NCI-H82 treated with DMSO at 0.1 percent for 48 hours (cell line): Measurements from ENCODE around the gene SCML2.
A peak's percentile ranks its signal among the peaks of the same experiment; 100 is the strongest.
"Not testable (repeated sequence)": the region's sequence is repeated elsewhere in the genome, so short reads cannot be mapped to it uniquely, and the experiment has no call there.

Experiments
- DNase-seq: peaks from one replicate; lab custom pipeline; 2025; ENCODE audit not compliant: unreplicated experiment; lab: John Stamatoyannopoulos, UW

The SCML2 gene

DNA sequence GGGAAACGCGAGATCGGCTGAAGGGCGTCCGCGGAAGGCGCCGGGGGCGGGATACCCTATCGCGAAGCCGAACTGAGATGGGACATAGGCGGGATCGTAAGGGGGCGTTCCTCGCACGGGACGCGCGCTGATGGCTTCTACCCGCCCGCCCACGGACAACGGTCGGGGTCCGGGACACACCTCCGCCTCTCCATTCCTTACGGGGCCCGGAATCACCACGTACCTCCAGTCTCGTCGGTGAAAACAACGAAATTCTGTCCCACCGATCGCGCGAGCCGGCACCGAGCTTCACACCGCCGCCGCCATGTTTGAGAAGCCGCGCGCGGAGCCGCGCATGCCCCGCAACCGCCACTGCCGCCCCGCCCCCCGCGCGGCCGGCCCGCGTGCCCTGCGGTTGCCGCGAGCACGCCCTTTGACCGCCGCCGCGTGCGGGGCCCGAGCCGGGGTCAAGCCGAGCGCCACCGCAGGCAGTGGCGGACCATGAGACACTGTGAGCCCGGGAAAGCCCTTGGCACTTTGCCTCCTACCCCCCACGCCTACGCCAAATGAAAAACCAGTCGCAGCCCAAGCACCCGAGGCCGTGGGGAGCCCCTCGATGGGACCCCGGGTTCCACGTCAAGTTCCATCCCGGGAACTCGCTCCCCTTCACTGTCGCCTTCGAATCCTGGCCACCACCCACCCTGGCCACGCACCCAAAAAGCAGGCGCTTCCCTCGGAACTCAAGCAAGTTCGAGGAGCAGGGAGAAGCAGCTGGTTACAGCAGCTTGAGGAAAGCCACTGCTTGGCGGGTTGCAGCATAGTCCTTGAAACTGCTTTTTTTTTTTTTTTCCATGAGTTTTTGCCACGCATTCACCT lies at the start of gene SCML2:
TSS of gene SCML2 (minus strand) at position 320 of the 855 bp plus-strand sequence. CDS start 20,617 bp downstream, outside the sequence.
- DNase-seq, result no peak

DNA sequence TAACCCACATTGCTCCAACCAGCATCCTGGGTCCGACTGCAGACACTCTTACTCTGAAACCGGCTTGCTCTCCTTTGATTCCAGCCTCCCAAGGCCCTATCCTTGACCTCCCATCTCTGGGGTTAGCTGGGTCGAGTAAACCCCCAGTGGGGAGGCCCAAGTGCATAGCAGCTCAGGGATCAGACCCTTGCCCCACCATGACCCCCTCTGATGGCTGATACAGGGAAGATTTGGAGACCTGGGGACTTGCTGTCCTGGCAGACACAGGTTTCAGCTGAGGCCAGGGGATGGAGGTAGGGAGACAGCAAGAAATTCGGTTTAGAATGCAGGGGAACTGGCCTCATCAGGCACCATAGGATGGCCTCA lies 47.3 kb upstream of the SCML2 start:
- DNase-seq, result no peak

DNA sequence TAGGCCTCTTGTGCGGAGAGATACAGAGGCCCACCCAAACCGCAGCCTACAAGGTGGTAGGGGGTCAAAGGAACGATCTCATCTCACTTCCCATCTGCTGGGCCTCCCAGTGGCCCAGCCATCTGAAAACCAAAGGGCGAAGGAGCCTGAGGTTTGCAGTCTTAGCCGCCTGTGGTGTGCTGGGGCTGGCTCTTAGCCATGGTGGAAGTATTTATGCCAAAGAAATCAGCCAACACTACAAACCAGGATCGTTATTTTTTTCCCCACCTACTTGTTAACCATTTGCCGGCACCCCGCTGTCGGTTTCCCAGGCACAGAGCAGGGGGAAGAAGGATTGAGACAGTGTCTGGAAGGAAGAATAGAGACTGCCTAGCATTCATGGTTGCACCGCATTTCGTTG lies 40.0 kb upstream of the SCML2 start:
- no peak for DNase-seq

DNA sequence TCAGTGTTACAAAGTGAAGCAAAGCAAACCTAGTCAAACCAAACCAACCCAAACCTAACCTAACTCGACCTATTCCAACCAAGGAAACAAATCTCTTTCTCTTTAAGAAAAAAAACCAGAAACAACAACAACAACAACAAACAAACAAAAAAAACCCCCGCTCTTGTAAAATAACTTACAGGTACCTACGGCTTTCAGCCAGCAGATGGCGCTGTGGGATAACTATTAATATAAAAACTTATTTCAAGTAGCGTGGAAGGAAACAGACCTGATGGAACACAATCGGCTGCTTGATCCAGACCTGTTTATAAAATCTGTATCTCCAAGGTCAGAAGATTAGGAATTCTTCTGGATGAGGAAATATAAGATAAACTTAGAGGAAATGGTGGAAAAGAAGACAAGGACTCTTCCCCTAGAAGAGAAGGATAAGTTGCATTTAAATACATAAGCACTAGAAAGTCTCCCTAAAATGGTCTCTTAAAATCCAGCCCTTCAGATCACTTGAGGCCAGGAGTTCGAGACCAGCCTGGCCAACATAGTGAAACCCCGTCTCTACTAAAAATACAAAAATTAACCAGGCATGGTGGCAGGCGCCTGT lies 36.6 kb upstream of the SCML2 start:
- peak; percentile 65 for DNase-seq

DNA sequence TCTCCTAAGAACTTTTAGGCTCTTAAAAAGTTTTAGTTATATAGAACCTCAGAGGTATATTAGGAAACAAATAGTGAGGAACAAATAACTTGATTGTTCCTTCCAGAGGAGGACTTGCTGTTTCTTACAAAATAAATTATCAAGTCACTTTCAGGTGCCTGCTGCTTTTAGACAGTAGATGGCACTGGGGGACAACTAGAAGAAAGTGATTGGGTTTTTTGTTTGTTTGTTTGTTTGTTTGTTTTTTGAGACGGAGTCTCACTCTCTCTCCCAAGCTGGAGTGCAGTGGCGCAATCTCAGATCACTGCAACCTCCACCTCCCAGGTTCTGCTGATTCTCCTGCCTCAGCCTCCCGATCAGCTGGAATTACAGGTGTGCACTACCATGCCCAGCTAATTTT lies 35.5 kb upstream of the SCML2 start:
- peak; percentile 14 for DNase-seq

DNA sequence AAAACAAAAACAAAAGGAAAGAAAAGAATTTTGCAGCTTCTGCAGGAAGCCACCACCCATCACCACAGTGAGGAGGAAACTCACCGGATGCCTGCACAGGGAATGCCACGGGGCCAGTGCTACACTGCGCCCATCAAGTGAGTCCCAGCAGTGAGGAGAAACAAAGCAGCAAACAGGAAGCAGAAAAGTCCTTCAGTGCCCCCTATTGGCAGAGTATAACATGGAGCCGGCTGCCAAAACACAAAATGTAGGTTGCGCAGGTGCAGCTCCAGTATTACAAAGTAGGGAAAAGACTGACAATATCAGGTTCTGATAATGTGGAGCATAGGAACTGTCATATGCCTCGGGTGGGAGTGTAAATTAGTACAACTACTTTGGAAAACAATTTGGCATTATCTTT lies 23.3 kb upstream of the SCML2 start:
- peak; percentile 11 for DNase-seq

DNA sequence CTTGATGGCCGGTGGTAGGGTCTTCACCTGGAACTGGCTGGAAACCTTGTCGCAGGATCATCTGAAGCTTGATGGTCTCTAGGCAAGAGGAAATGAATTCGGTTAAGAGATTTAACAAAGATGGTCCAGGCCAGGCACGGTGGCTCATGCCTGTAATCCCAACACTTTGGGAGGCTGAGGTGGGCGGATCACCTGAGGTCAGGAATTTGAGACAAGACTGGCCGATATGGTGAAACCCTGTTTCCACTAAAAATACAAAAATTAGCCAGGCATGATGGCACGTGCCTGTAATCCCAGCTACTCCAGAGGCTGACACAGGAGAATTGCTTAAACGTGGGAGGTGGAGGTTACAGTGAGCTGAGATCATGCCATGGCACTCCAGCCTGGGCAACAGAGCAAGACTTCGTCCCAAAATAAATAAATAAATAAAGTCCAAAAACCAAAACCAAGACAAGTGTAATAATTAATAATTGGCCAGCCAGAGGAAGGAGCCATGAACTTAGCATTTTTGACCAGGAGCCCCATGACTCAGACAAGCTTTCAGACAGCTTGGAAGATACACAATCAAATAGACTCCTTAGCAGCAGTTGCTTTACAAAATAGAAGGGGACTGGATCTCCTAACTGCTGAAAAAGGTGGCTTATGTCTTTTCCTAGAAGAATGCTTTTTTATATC lies 20.8 kb upstream of the SCML2 start:
- DNase-seq, result not testable (repeated sequence)

DNA sequence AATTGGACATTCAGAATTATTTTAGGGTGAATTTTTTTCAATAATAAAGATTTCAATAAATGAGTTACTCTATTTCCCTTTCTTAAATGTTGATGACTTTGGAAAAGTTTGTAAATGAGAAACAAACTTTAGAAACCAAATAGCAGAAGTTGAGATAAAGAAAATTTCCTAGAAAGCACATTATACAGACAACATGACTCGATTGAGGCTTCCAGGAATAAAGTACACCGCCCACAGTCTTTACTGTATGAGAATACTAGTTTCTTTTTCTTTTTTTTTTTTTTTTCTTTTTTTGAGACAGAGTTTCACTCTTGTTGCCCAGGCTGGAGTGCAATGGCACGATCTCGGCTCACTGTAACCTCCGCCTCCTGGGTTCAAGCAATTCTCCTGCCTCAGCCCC lies 14.6 kb upstream of the SCML2 start:
- DNase-seq, result not testable (repeated sequence)

DNA sequence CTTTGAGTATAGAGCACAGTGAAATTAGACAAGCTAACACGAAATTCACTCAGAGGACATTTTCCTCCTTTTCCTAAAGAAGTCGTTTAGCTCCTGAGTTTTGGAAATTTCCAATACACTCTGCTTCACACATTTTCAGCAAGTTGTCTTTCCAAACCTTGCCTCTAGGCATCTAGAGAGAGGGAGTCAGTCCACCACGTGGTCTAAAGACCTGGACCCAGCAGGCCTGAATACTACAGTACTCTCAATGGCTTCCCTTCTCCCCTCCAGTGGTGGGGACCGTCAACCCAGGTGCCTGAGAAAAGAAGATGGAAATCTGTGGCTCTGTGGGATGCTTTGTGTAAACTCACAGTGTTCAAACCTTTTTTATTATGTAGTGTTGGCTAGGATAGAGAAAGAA lies 13.9 kb upstream of the SCML2 start:
- DNase-seq, result no peak

DNA sequence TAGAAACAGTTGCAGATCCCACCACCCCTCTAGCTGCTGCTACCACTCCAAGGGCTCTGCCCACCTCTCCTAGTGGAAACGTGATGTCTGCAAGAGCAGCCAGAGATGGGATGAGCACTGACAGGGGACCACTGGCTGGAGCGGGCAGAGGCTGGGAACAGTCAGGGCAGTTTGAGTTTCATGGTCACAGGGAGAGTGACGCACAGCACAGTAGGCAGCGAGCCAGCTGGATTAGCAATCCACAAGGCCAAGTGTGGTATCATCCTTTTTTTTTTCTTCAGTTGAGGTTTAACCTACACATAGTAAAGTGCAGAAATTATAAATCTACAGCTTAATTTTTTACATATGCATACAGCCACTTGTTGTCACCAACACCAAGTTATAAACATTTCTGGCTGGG lies 6.4 kb upstream of the SCML2 start:
- DNase-seq, result no peak

DNA sequence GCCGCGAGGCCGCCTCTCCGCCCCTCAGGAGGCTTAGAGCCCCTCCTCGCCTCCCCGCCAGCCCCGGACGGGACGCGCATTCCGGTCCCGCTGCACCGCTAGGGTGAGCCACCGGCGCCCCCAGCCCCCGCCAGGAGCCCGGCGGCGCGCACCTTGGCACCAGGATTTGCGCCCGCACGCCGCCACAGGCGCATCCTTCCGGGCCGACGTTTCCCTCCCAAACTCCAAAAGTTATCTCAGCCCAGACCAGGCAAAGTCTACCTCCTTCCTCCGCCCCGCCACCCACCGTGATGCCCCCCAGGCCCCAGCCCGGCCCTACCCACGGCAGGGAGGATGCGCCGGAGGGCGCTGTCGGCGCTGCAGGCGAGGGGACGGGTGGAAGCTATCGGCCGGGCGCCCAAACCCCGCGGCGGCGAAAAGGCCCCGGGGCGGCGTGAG lies 538 bp downstream of the SCML2 start:
- DNase-seq, result no peak

DNA sequence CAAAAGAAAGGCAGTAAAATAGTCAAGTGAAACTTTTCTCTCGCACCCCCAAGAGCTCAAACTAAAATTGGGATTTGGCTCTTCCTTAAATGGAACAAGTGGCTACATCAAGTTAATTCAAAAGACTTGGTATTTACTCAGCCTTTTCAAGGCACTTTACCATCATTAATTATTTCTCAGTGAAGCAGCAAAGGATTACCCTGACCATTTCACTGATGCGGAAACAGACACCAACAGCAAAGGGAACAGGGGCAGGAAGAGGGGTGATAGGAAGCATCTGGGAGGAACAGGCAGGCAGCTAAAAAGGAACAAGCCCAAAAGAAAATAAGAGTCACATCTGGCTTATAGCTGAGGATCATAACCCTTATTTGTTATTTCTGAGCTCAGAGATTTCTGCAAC lies 2.7 kb downstream of the SCML2 start:
- DNase-seq, result no peak

DNA sequence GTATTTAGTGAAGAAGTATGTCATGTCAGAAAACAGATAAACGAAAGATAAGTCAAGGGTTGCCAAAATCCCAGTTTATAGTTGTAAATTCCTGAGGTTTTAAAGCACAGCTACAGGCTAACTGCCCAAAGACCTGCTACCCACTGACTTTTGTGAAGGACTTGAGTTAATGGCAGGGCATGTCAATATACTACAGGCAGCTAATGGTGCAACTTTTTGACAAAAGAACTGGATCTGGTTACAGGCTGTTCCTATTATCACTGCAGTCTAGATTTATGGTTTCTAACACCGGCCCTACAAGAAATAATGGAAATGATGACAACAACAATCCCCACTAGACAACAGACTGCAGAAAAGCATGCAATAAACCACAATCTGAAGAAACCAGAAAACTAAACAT lies 6.4 kb downstream of the SCML2 start:
- DNase-seq, result no peak

DNA sequence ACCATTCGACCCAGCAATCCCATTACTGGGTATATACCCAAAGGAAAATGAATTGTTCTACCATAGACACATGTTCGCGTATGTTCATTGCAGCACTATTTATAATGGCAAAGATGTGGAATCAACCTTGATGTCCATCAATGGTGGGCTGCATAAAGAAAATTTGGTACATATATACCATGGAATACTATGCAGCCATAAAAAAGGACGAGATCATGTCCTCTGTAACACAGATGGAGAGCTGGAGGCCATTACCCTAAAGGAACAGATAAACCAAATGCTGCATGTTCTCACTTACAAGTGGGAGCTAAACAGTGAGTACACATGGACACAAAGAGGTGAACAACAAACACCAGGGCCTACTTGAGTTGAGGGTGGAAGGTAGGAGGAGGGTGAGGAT lies 45.1 kb downstream of the SCML2 start:
- DNase-seq, result no peak

DNA sequence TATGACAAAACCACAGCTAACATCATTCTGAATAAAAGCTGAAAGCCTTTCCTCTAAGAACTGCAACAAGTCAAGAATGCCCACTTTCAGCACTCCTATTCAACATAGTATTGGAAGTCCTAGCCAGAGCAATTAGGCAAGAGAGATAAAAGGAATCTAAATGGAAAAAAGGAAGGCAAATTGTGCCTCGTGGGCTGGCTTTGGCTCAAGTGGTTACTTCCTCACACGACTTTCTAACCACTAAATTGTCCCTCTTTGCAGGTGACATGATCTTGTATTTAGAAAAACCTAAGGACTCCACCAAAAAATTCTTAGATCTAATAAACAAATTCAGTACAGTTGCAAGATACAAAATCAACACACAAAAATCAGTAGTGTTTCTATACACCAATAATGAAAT lies 57.2 kb downstream of the SCML2 start:
- DNase-seq, result no peak

DNA sequence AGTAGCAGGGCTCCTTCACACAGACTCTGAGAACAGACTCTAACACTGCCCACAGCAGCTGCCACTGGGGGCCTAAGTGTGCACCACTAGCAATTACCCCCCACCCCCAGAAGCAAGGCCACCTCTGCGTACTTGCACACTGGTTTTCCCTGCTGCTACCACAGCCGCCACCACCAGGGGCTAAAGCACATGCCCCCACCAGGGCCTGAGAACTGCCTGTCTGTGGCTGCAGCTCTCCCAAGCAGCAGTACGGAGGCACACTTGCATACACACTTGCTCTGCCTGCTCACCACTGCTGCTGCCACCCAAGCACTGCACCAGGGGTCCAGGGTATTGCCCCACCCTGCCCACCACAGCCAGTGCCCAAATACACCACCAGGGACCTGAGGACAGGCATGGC lies 59.6 kb downstream of the SCML2 start:
- DNase-seq, result no peak

DNA sequence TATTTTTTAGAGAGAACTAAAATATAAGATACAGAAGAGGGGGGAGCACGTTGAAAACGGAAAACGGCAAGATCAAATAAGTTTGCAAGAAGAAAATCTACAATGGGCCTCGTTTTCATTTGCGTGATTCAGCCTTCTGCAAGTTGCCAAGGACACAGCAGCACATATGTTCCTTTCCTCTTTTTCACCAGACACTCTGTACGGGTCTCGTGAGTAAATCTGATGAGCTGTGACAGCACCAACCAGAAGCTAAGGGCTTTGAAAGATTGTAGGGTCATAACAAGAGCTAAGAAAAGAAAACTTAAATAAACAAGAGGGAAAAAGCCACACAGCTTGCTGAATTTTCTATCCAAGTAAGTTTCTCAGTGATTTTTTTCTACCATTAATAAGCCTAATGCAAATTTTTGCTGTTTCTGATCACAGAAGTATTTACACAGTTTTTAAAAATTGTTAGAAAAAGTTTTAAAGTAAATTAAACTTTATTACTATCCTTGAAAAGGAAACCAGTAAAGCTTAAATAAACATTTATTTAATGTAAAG lies 63.4 kb downstream of the SCML2 start:
- no peak for DNase-seq

DNA sequence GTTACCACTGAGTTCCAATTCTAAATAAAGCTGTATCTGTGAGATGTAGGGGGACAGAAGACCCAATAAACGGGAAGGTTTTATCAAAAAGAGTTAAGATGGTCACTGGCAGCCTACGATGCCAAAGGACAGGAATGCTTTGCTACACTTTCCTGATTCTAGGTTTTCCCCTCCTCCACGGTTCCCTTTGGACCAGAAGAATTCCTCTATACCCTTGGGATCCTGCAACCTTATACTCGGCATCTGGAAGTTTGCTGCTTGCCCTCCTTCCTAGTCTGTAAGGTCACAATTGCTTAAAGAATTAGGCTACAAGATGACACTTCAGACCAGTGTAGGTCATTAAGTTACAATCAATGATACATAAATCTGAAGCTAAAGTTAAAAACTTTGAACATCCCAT lies 64.3 kb downstream of the SCML2 start:
- DNase-seq, result no peak

DNA sequence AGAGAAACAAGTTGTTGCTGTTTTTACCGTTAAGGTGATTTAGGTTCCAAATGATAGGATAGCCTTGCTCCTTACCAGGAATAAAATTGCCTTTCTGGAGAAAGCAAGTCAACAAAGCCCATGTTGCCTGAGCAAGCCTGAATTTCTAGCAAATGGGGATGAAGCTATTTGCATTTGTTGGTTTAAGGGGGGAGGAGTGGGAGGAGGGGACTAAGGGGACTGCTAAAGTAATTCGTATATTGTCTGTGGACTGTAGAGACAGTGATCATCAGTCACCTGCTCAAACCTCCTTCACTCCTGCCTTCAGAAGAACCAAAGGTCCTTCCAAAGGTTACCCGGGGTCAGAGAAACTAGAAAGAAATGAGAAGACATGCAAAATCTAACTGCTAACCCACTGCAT lies 65.8 kb downstream of the SCML2 start:
- DNase-seq, result no peak

DNA sequence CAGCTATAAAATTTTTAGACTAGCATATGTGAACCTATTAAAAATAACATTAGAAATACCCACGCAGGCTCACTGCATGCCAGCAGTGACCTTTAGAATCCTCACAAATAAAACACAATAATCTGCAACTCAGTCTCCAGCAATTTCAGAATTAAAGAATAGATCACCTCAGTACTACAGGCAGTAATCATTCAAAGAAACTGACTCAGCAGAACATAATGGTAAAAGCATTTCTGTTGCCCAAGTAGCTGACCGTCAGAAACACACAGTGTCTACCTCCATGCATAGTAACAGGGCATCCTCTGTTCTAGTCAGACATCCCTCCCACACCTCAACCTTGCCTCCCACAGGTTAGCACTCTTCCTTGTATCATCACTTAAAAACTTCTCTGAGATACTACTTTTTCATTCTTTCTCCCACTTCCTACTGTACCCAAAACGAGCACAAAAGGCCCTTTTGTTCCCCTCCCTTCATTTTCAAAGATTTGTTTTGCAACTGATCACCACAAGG lies 68.1 kb downstream of the SCML2 start:
- no peak for DNase-seq

DNA sequence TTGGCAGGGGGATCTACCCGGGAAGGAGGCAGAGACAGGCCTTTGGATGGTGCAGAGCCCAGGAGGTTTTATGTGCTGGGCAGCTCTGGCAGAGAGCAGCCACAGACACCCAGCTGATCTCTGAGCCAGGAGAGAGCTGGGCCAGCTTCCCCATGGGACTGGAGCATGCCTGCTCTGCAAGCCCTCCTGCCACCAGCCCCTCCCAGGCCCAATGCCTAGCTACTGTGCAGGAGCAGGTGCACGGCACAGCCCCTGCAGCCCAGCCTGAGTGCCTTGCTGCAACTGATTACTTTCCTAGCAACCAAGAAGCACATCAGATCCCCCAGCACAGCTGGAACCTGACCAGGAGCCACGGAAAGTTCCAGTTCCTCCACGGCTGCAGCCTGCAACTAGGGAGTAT lies 76.0 kb downstream of the SCML2 start:
- DNase-seq, result no peak

DNA sequence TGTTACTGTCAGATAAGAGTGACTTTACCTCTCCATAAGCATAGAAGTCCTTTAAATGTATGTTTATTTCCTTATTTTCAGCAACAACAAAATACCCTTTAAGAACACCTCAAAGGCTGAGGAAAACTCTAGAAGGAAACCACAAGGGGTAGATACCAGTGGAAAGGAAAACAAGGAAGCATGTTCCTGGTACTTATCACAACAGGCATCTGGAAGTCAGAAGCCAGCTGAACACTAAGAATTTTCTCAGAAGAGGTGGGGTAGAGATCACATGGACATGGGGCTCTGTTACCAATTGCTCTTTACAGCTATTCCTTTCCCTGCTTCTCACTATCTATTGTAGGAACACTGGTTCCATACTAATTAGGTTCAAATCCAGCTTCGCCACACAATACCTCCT lies 82.3 kb downstream of the SCML2 start:
- no peak for DNase-seq
